Measurements from ENCODE around the gene ADAMTSL2. TPM values are rescaled to one million over a fixed set of nuclear protein-coding genes. Genes with fewer than 3 reads are reported as not detected.

The ADAMTSL2 gene
- total RNA-seq, 2 donors from 2014 or later, result 1.2 to 1.3 TPM

GRCh38 chr9:133514460-133515239 lies 19.9 kb upstream of the ADAMTSL2 start:
- no peak for ATAC-seq
- intact Hi-C loops (cut with DNase I, micrococcal nuclease), result no loop called here

GRCh38 chr9:133515240-133515610 lies 19.3 kb upstream of the ADAMTSL2 start:
- DNase-seq (no peak), ATAC-seq (no peak)
- intact Hi-C loops (cut with DNase I, micrococcal nuclease), result no loop called here

More at GRCh38 chr9:133514460-133515239, 19.9 kb upstream of the ADAMTSL2 start:
- no peak for DNase-seq

GRCh38 chr9:133515615-133516255 lies 18.8 kb upstream of the ADAMTSL2 start:
- no peak for ATAC-seq

GRCh38 chr9:133516256-133516960 lies 18.1 kb upstream of the ADAMTSL2 start:
- no peak for DNase-seq
- intact Hi-C loops (cut with DNase I, micrococcal nuclease), result no loop called here
- no peak for ATAC-seq

More at GRCh38 chr9:133515615-133516255, 18.8 kb upstream of the ADAMTSL2 start:
- intact Hi-C loops (cut with DNase I, micrococcal nuclease), result no loop called here
- no peak for DNase-seq

GRCh38 chr9:133516961-133517350 lies 17.5 kb upstream of the ADAMTSL2 start:
- no peak for ATAC-seq

GRCh38 chr9:133517711-133518110 lies 16.8 kb upstream of the ADAMTSL2 start:
- ATAC-seq (no peak), DNase-seq (no peak)
- intact Hi-C loops (cut with DNase I, micrococcal nuclease), result no loop called here

More at GRCh38 chr9:133516961-133517350, 17.5 kb upstream of the ADAMTSL2 start:
- no peak for DNase-seq
- intact Hi-C loops (cut with DNase I, micrococcal nuclease), result no loop called here

- ATAC-seq, result no peak
- intact Hi-C loops (cut with DNase I, micrococcal nuclease), result no loop called here
- DNase-seq, result no peak
Observed at GRCh38 chr9:133518200-133518599, 16.3 kb upstream of the ADAMTSL2 start.

- no peak for ATAC-seq
- intact Hi-C loops (cut with DNase I, micrococcal nuclease), result no loop called here
- no peak for DNase-seq
Observed at GRCh38 chr9:133518706-133519449, 15.6 kb upstream of the ADAMTSL2 start.

- ATAC-seq (no peak), DNase-seq (no peak)
- intact Hi-C loops (cut with DNase I, micrococcal nuclease), result no loop called here
Observed at GRCh38 chr9:133519693-133520092, 14.8 kb upstream of the ADAMTSL2 start.

- intact Hi-C loops (cut with DNase I, micrococcal nuclease), result no loop called here
- ATAC-seq (no peak), DNase-seq (no peak)
Observed at GRCh38 chr9:133520121-133520835, 14.2 kb upstream of the ADAMTSL2 start.

GRCh38 chr9:133521122-133522072 lies 13.1 kb upstream of the ADAMTSL2 start:
- intact Hi-C loops (cut with DNase I, micrococcal nuclease), result no loop called here
- ATAC-seq (peak; percentile 7), DNase-seq (no peak)

GRCh38 chr9:133522073-133522910 lies 12.2 kb upstream of the ADAMTSL2 start:
- DNase-seq (peak in 1 of 2 donors; percentile 55), ATAC-seq (peak; percentile 94)
- intact Hi-C loops (cut with DNase I, micrococcal nuclease), result no loop called here

GRCh38 chr9:133523106-133523505 lies 11.4 kb upstream of the ADAMTSL2 start:
- DNase-seq (no peak), ATAC-seq (no peak)
- intact Hi-C loops (cut with DNase I, micrococcal nuclease), result no loop called here

GRCh38 chr9:133524146-133524545 lies 10.4 kb upstream of the ADAMTSL2 start:
- intact Hi-C loops (cut with DNase I, micrococcal nuclease), result no loop called here
- no peak for DNase-seq
- no peak for ATAC-seq

GRCh38 chr9:133524679-133525228 lies 9.8 kb upstream of the ADAMTSL2 start, which contains the start of gene MYMK:
TSS of gene MYMK (minus strand) at chr9:133524959. CDS start at chr9:133524844, 115 bp downstream.
- intact Hi-C loops (cut with DNase I, micrococcal nuclease), result no loop called here
- DNase-seq (no peak), ATAC-seq (no peak)

- intact Hi-C loops (cut with DNase I, micrococcal nuclease), result no loop called here
- ATAC-seq (no peak), DNase-seq (no peak)
Observed at GRCh38 chr9:133525677-133526076, 8.8 kb upstream of the ADAMTSL2 start.

All from left colon (tissue), 2 donors.